Measurements from ENCODE around the gene GGT1.

DNA sequence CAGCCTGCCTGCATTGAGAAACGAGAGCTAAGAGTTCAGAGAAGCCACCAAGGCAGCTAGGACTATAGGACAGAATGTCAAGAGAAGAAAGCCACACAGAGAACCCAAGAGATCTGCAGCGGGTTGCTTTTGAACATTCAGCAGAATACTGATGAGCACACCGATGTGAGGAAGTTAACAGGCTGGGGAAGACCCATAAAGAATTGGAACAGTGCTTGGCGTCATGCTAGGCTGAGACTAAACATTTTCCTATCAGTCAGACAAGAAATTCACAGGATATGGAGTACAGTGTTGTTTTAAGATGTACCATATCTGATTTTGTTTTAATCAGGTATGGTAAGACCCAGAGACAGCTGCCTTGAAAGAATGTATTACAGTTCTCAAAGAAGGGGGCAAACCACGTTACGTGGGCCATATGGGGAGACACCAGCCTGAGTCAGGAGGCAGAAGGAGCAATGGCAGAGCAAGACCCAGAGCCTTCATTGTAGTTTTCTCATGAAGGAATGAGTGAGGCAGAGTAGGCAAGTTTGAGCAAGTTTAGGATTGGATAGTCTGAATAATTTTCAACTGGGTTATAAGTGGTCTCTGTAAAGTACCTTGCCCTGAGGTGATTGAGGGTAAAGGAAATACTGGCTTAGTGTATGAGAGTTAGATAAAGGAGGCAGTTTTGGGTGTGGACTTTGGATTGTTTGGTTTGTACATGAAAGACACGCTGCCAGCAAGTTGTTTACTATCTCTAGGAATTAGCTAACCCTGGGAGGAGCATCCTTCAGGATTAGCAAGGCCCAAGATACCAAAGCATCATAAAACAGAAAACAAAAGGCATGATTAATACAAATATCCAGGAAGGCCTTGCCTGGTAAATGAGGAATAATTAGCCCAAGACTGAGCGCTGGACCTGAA lies 24.4 kb upstream of the GGT1 start:
- no peak for TF ChIP-seq POLR2A (IDR thresholded peaks at IDR 0.05)
- TF ChIP-seq, protein P1, sequence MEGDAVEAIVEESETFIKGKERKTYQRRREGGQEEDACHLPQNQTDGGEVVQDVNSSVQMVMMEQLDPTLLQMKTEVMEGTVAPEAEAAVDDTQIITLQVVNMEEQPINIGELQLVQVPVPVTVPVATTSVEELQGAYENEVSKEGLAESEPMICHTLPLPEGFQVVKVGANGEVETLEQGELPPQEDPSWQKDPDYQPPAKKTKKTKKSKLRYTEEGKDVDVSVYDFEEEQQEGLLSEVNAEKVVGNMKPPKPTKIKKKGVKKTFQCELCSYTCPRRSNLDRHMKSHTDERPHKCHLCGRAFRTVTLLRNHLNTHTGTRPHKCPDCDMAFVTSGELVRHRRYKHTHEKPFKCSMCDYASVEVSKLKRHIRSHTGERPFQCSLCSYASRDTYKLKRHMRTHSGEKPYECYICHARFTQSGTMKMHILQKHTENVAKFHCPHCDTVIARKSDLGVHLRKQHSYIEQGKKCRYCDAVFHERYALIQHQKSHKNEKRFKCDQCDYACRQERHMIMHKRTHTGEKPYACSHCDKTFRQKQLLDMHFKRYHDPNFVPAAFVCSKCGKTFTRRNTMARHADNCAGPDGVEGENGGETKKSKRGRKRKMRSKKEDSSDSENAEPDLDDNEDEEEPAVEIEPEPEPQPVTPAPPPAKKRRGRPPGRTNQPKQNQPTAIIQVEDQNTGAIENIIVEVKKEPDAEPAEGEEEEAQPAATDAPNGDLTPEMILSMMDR (IDR thresholded peaks at IDR 0.05): no peak
